GM21737 (cell line): ENCODE data around the gene RUFY4.
A peak's percentile ranks its signal among the peaks of the same experiment; 100 is the strongest.
"Not testable (repeated sequence)": the region's sequence is repeated elsewhere in the genome, so short reads cannot be mapped to it uniquely, and the experiment has no call there.

Experiments
- ATAC-seq: cut with Tn5 transposase; IDR thresholded peaks from one replicate; pipeline ENCODE4 v1.9.1; 2021; ENCODE audit warnings: mild to moderate bottlenecking, moderate library complexity; ENCODE audit not compliant: unreplicated experiment

RUFY4 gene

GRCh38 chr2:218030409-218031195 lies 38.5 kb upstream of the RUFY4 start:
- no peak for ATAC-seq

GRCh38 chr2:218031261-218031660 lies 37.8 kb upstream of the RUFY4 start:
- no peak for ATAC-seq

- no peak for ATAC-seq
Measured at GRCh38 chr2:218031771-218032257, 37.2 kb upstream of the RUFY4 start.

- ATAC-seq, result no peak
Measured at GRCh38 chr2:218032336-218033171, 36.5 kb upstream of the RUFY4 start.

GRCh38 chr2:218033208-218033589 lies 35.9 kb upstream of the RUFY4 start:
- no peak for ATAC-seq

- no peak for ATAC-seq
Measured at GRCh38 chr2:218033590-218034496, 35.2 kb upstream of the RUFY4 start.

- ATAC-seq, result peak; percentile 77
Measured at GRCh38 chr2:218034497-218035213, 34.4 kb upstream of the RUFY4 start.

GRCh38 chr2:218035463-218036100 lies 33.5 kb upstream of the RUFY4 start:
- ATAC-seq, result no peak

- ATAC-seq, result no peak
Measured at GRCh38 chr2:218036371-218036770, 32.7 kb upstream of the RUFY4 start.

GRCh38 chr2:218039171-218039570 lies 29.9 kb upstream of the RUFY4 start:
- no peak for ATAC-seq

GRCh38 chr2:218040883-218041282 lies 28.2 kb upstream of the RUFY4 start:
- no peak for ATAC-seq

GRCh38 chr2:218041302-218042168 lies 27.5 kb upstream of the RUFY4 start:
- ATAC-seq, result no peak

GRCh38 chr2:218043100-218043499 lies 26.0 kb upstream of the RUFY4 start:
- ATAC-seq, result no peak

- ATAC-seq, result no peak
Measured at GRCh38 chr2:218043701-218044109, 25.3 kb upstream of the RUFY4 start.

GRCh38 chr2:218044599-218044998 lies 24.5 kb upstream of the RUFY4 start:
- ATAC-seq, result not testable (repeated sequence)

GRCh38 chr2:218046238-218046637 lies 22.8 kb upstream of the RUFY4 start:
- peak; percentile 83 for ATAC-seq

GRCh38 chr2:218047536-218048225 lies 21.4 kb upstream of the RUFY4 start:
- ATAC-seq, result no peak

GRCh38 chr2:218051903-218052302 lies 17.1 kb upstream of the RUFY4 start:
- ATAC-seq, result no peak
